GM04503 (cell line): ENCODE measurements around the gene BAG3.
"Not testable (repeated sequence)": the region's sequence is repeated elsewhere in the genome, so short reads cannot be mapped to it uniquely, and the experiment has no call there.

Experiments
- DNase-seq: peaks from one replicate; pipeline ENCODE4 v3.0.0-alpha.2; 2012; ENCODE audit warnings: low read depth

Gene BAG3

GRCh38 chr10:119694608-119695007, 43.4 kb downstream of the BAG3 start:
- DNase-seq: no peak

- no peak for DNase-seq
Observed at GRCh38 chr10:119700321-119700954, 49.3 kb downstream of the BAG3 start.

- no peak for DNase-seq
Observed at GRCh38 chr10:119701861-119702260, 50.7 kb downstream of the BAG3 start.

GRCh38 chr10:119702583-119702982, 51.4 kb downstream of the BAG3 start:
- DNase-seq: no peak

GRCh38 chr10:119703903-119704508, 52.8 kb downstream of the BAG3 start:
- no peak for DNase-seq

GRCh38 chr10:119705434-119705831, 54.3 kb downstream of the BAG3 start:
- DNase-seq: no peak

GRCh38 chr10:119706521-119707278, 55.5 kb downstream of the BAG3 start:
- DNase-seq: no peak

- DNase-seq: not testable (repeated sequence)
Observed at GRCh38 chr10:119707331-119707730, 56.2 kb downstream of the BAG3 start.

- DNase-seq: not testable (repeated sequence)
Observed at GRCh38 chr10:119710935-119711334, 59.8 kb downstream of the BAG3 start.

- no peak for DNase-seq
Observed at GRCh38 chr10:119713744-119714483, 62.7 kb downstream of the BAG3 start.

GRCh38 chr10:119714484-119714816, 63.3 kb downstream of the BAG3 start:
- DNase-seq: no peak

- DNase-seq: no peak
Observed at GRCh38 chr10:119715628-119716505, 64.7 kb downstream of the BAG3 start.

GRCh38 chr10:119723161-119723560, 72.0 kb downstream of the BAG3 start:
- no peak for DNase-seq

GRCh38 chr10:119723624-119724023, 72.4 kb downstream of the BAG3 start:
- DNase-seq: no peak

GRCh38 chr10:119724593-119725516, 73.7 kb downstream of the BAG3 start:
- DNase-seq: no peak

- DNase-seq: no peak
Observed at GRCh38 chr10:119725517-119725827, 74.3 kb downstream of the BAG3 start.

GRCh38 chr10:119725828-119726675, 74.9 kb downstream of the BAG3 start, which contains the start of gene INPP5F:
TSS of gene INPP5F (plus strand) at chr10:119726050. CDS start at chr10:119726263, 213 bp downstream.
- peak; percentile 86 for DNase-seq

GRCh38 chr10:119726676-119727261, 75.6 kb downstream of the BAG3 start:
- no peak for DNase-seq
